ENCODE data around the gene HES1. TPM values are rescaled to one million over a fixed set of nuclear protein-coding genes. Genes with fewer than 3 reads are reported as not detected.
"Not testable (repeated sequence)": the region's sequence is repeated elsewhere in the genome, so short reads cannot be mapped to it uniquely, and the experiment has no call there.

Gene HES1
- 2.8 TPM in 2 replicates for total RNA-seq

DNA sequence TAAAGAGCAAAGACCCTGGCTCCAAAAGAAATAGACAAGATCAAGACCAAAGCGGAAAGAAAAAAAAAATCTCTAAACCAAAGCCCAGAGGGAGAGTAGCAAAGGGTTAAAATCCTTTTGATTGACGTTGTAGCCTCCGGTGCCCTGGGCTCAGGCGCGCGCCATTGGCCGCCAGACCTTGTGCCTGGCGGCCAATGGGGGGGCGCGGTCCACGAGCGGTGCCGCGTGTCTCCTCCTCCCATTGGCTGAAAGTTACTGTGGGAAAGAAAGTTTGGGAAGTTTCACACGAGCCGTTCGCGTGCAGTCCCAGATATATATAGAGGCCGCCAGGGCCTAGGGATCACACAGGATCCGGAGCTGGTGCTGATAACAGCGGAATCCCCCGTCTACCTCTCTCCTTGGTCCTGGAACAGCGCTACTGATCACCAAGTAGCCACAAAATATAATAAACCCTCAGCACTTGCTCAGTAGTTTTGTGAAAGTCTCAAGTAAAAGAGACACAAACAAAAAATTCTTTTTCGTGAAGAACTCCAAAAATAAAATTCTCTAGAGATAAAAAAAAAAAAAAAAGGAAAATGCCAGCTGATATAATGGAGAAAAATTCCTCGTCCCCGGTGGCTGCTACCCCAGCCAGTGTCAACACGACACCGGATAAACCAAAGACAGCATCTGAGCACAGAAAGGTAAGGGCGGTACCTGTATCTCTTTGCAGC, at the start of gene HES1:
HES1 (plus strand) TSS at position 343 of the 713 bp plus-strand sequence; CDS start at position 576, 233 bp downstream.
- intact Hi-C loops (cut with micrococcal nuclease), result loop anchor here (2.0 to 10.0 kb wide), 13 partner anchors 64 to 1241 kb away; partner anchors contain the start of genes ATP13A3, FAM43A and OPA1

GRCh38 chr3:194086388-194087075, 49.4 kb upstream of the HES1 start:
- intact Hi-C loops (cut with micrococcal nuclease), result no loop called here

DNA sequence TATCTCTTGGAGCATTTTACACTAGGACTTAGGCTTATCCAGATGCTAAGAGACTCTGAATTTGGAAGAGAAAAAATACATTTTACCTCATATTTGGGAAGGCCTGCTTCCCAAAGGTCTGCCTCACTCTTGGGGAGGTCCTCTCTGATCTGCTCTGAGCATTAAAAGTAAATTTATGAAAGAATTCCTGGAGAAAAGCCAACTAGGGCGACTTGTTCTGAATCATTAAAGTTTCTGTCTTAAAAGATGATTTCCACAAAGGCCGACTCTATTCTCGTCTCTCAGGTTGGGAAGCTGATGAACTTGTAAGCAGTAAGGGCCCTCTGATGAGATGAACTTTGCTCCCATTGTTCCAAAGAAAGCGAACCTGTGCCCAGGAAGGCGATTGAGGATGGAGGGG, 48.7 kb upstream of the HES1 start:
- intact Hi-C loops (cut with micrococcal nuclease), result no loop called here

DNA sequence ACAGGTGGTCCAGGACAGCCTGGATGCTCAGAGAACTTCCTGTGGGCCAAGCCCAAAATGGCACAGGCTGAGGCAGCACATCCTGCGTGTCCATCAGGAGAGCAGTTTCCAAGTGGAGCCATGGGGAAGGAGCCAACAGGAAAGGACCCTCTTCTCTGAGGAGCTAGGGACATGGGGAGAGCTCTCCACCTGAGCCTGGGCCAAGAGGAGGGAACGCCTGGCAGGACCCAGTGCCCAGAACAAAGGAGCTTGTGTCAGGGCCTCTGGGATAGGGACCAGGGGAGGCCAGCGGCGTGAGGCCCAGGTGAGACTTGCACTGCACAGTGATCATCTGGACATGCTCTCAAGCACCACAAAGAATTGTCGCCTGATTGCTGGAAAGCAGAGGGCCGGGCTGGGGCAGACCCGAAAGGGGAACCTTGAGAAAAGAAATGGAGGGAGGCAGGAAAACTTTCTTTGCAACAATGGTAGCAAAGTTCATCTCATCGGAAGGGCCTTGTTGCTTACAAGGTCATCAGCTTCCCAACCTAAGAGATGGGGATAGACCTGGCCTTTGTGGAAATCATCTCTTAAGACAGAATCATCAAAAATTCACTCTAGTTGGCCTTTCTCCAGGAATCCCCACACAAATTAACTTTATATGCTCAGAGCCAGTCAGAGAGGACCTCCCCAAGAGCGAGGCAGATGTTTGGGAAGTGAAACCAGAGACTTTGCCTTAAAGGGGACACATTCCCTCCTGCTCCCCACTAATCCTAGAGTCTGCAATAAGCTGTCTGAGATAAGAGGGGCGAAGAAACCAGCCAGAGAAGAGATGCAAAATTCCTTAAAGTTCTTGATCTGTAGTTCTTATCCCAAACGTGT, 47.7 kb upstream of the HES1 start:
- intact Hi-C loops (cut with micrococcal nuclease), result no loop called here

GRCh38 chr3:194089357-194090177, 46.4 kb upstream of the HES1 start:
- intact Hi-C loops (cut with micrococcal nuclease), result no loop called here

- intact Hi-C loops (cut with micrococcal nuclease), result not testable (repeated sequence)
These were observed 45.8 kb upstream of the HES1 start for GRCh38 chr3:194090178-194090555.

GRCh38 chr3:194090716-194091115, 45.2 kb upstream of the HES1 start:
- intact Hi-C loops (cut with micrococcal nuclease), result no loop called here

DNA sequence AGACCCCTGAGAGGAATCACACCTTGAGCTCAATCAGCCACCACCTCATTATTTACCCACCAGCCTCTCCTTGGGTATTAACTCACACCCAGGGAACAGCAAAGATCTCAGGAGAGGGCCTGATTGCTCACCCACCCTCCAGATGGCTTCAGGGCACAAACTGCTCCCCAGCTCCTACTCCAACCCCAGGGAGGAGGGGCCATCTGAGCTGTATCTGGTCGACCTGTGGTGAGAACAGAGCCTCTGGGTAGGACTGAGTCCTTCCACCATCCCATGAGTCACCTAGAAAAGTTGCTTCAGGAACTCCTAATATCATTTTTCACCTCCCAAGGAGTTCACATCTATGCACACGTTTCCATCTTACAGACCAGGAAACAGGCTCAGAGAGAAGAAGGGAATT, 44.8 kb upstream of the HES1 start:
- intact Hi-C loops (cut with micrococcal nuclease), result no loop called here

GRCh38 chr3:194091897-194092296, 44.1 kb upstream of the HES1 start:
- intact Hi-C loops (cut with micrococcal nuclease), result not testable (repeated sequence)

DNA sequence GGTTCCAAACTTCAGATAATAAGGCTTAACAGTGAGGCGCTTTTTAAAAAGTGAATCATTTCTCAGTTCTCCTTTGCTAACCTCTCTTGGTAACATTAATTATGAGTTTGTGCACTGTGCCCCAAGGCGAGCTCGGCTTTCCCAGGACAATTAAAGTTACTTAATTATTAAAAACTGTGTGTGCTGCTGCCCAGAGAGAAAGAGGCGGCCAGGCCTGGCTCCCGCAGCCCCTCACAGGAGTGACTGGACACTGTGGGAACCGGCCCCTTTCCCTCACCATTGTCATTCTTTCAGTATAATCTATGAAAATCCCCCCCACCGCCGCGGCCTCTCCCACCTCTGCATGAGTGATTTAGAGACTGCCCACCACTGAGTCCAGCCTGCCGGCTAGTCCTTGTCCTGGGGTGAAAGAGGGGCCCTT, 43.1 kb upstream of the HES1 start:
- intact Hi-C loops (cut with micrococcal nuclease), result no loop called here

- intact Hi-C loops (cut with micrococcal nuclease), result no loop called here
These were observed 42.1 kb upstream of the HES1 start for GRCh38 chr3:194093842-194094241.

GRCh38 chr3:194095464-194095863, 40.5 kb upstream of the HES1 start:
- intact Hi-C loops (cut with micrococcal nuclease), result no loop called here

DNA sequence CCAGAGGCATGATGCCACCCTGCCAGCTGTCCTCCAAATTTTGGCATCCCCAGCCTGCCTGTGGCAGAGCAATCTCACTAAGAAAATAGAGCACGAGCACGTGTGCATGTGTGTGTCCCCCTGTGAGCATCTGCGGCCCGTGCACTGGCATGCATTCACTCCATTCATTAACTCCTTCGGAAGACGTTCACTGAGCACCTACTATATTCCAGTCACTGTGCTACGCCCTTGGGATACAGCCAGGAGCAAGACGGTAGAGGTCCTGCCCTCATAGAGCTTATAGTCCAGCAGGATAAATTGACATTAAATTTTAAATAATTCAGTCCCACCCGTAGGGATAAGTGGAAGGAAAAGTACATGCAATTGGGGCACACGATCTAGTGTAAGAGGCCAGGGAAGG, 40.0 kb upstream of the HES1 start:
- intact Hi-C loops (cut with micrococcal nuclease), result no loop called here

GRCh38 chr3:194097141-194097882, 38.6 kb upstream of the HES1 start:
- intact Hi-C loops (cut with micrococcal nuclease), result no loop called here

GRCh38 chr3:194098081-194098842, 37.7 kb upstream of the HES1 start:
- intact Hi-C loops (cut with micrococcal nuclease), result no loop called here

GRCh38 chr3:194098843-194099183, 37.1 kb upstream of the HES1 start:
- intact Hi-C loops (cut with micrococcal nuclease), result no loop called here

GRCh38 chr3:194099215-194099614, 36.7 kb upstream of the HES1 start:
- intact Hi-C loops (cut with micrococcal nuclease), result no loop called here

DNA sequence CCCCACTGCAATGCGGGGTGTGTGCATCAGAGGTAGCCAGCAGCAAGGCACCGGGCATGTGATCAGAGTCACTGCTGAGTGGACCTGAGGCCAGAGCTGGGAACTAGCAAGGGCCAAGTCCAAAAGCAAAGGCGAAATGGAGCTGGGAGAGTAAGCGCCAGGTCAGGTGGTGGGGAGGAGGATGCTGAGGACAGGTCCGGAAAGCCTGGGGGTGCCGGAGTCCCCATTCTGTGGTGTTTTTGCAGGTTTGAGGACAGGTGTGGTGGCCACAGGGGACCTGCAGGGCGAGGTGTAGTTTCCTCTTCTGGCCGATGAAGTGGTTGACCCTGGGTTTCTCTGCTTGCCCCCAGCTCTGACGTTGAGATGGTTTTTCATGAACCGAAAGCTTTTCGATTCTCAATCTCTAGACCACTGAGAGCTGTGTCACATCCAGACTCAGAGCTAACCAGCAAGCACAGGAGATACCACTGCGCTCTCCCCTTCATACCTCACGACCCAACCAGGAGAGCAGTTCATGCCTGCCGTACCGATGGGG, 35.0 kb upstream of the HES1 start:
- intact Hi-C loops (cut with micrococcal nuclease), result no loop called here

Measured in T-helper 2 cell treated with Interferon-gamma antibody and Interleukin-4, amounts not matched to agents 100 ng/mL and 5 ng/mL, for 36 hours (primary cell).